ENCODE measurements around the gene NPC1.

The NPC1 gene

GRCh38 chr18:23592911-23593310, 6.6 kb upstream of the NPC1 start:
- DNase-seq (ENCODE audit: low read depth) = no peak
- TF ChIP-seq, protein P1, sequence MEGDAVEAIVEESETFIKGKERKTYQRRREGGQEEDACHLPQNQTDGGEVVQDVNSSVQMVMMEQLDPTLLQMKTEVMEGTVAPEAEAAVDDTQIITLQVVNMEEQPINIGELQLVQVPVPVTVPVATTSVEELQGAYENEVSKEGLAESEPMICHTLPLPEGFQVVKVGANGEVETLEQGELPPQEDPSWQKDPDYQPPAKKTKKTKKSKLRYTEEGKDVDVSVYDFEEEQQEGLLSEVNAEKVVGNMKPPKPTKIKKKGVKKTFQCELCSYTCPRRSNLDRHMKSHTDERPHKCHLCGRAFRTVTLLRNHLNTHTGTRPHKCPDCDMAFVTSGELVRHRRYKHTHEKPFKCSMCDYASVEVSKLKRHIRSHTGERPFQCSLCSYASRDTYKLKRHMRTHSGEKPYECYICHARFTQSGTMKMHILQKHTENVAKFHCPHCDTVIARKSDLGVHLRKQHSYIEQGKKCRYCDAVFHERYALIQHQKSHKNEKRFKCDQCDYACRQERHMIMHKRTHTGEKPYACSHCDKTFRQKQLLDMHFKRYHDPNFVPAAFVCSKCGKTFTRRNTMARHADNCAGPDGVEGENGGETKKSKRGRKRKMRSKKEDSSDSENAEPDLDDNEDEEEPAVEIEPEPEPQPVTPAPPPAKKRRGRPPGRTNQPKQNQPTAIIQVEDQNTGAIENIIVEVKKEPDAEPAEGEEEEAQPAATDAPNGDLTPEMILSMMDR (conservative IDR thresholded peaks at IDR 0.05; ENCODE audit: low read length) = no peak
- H3K4me3 ChIP-seq (ENCODE audit: low read length) = no peak overlapping the region

- DNase-seq (ENCODE audit: low read depth) = peak; percentile 62
- H3K4me3 ChIP-seq (ENCODE audit: low read length) = no peak overlapping the region
- TF ChIP-seq, protein P1 (conservative IDR thresholded peaks at IDR 0.05; ENCODE audit: low read length) = no peak
Observed at GRCh38 chr18:23591011-23591410, 4.7 kb upstream of the NPC1 start.

GRCh38 chr18:23588836-23589560, 2.7 kb upstream of the NPC1 start:
- TF ChIP-seq, protein P1 (conservative IDR thresholded peaks at IDR 0.05; ENCODE audit: low read length) = no peak
- peak; percentile 66 for DNase-seq (ENCODE audit: low read depth)
- H3K4me3 ChIP-seq (ENCODE audit: low read length) = no peak overlapping the region

- TF ChIP-seq, protein P1 (conservative IDR thresholded peaks at IDR 0.05; ENCODE audit: low read length) = no peak
- H3K4me3 ChIP-seq (ENCODE audit: low read length) = peak overlapping the region; percentile 92
- no peak for DNase-seq (ENCODE audit: low read depth)
Observed at GRCh38 chr18:23587220-23587642, 925 bp upstream of the NPC1 start.

DNA sequence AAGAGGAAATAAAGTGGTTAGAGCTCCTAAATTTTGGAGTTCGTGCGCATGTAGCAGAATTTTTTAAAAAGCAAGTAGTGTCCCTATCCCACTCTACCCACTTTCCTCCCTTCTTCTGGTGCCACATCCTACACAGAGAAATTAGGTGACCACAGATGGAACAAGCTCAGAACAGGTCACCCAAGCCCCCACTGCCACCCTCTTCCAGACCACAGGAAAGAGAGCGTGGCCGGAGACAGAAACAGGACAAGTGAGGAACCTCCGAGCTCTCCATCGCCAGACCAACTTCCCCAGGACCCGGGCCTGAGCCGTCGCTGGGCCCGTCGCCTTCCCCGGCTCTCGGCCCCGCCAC, 433 bp downstream of the NPC1 start:
- TF ChIP-seq, protein P1 (conservative IDR thresholded peaks at IDR 0.05; ENCODE audit: low read length) = no peak
- no peak for DNase-seq (ENCODE audit: low read depth)
- H3K4me3 ChIP-seq (ENCODE audit: low read length) = peak overlapping the region; percentile 92

DNA sequence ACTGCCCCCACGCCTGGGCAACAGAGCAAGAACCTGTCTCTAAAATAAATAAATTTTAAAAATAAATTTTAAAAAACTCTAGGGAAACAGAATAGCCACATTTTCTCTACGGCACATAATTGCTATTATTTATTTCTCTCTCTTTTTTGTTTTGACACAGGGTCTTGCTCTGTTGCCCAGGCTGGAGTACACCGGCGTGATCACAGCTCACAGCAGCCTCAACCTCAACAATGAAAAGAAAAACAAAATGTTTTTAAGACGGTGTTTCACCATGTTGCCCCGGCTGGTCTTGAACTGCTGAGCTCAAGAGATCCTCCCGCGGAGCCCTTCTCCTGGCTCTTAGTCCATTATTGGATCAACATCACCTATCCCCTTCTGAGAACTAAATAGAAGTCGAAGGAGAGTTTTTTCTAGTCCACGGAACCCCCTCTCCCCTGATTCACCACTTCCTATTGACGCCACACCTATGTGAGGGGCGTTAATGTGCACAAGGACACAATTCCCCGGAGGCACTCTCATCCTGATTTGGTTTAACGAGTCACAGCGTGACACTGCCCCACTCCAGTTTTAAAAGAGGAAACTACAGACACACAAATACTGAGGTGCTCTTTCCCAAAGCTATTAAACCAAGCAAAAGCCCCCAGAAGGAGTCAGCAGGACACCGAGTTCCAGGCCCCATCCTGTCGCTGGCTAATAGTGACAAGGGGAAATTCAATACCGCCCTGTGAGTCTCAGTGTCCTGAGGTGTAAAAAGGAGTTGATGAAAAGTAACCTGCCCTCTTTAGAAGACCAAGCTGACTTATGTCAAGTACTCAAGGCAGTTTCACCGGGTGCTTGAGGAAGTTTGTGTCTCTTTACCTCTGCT, 1.1 kb downstream of the NPC1 start:
- peak; percentile 27 for DNase-seq (ENCODE audit: low read depth)
- TF ChIP-seq, protein P1 (conservative IDR thresholded peaks at IDR 0.05; ENCODE audit: low read length) = no peak
- H3K4me3 ChIP-seq (ENCODE audit: low read length) = peak overlapping the region; percentile 92
